IPS DF 4.7 (cell line): ENCODE measurements around the gene JAK2.
"Not testable (repeated sequence)": the region's sequence is repeated elsewhere in the genome, so short reads cannot be mapped to it uniquely, and the experiment has no call there.

ENCODE experiments used
- DNase-seq: peaks from one replicate; pipeline ENCODE4 v3.0.0-alpha.2; 2013; ENCODE audit warnings: low spot score; ENCODE audit errors: extremely low read depth

JAK2 gene

DNA sequence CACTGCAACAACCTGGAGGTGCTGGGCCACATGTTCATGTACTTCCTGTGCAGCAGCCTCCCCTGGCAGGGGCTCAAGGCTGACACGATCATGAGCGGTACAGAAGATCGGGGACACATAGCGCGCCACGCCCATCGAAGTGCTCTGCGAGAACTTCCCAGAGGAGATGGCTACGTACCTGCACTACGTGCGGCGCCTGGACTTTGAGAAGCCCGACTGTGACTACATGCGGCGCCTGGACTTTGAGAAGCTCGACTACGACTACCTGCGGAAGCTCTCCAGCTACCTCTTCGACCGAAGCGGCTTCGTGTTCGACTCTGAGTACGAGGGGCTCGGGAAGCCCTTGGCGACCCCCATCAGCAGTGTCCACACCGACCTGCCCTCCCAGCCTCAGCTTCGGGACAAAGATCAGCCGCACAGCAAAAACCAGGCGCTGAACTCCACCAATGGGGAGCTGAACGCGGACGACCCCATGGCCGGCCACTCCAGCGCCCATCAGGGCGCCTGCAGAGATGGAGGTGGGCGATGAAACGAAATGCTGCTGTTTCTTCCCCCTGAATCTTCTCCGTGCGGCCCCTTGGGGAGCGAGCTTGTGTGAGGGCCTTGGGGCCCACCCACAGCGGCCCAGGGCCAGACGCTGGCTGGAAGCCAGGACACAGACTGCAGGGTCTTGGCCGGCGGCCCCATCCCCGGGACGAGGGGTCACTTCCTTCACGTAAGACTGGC is 56.5 kb downstream of the JAK2 start:
- DNase-seq, result no peak

DNA sequence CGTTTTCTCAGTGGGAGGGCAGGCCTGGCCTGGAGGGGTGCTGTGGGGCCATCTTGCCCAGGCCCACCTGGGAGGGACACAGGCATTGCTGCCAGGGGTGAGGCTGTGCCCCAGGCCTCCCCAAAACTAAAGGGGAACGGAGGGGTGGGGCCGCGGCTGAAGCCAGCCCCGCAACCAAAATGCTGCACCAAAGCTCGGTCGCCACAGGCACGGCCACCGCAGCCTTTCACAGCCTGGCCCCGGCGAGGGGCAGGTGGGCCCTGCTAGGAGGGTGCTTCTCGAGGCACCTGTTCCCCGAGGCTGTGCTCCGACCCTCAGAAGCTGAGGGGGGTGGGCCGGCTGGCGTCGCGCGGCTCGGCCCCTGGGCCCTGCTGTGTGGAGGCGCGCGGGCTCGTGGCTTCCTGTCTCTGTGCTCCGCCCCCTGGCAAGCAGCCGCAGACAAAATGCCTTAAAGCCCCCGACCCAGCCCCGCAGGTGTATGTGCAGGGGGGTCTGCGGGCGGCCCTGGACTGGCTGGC is 57.6 kb downstream of the JAK2 start:
- DNase-seq, result no peak

GRCh38 chr9:5043381-5043780 is 58.3 kb downstream of the JAK2 start:
- DNase-seq, result no peak

DNA sequence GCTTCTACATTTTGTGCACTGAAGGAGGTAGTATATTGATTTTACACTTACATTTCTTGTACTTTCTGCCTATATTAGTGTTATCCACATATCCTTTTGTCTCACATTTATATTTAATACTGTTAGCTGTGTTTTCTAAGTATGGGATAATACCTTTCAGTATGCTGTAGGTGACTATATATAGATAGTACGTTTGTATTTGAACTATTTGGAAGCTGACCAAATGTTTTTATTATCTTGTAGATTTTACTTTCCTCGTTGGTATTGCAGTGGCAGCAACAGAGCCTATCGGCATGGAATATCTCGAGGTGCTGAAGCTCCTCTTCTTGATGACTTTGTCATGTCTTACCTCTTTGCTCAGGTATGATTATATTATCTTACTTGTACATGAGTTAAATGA is 59.1 kb downstream of the JAK2 start:
- no peak for DNase-seq

- DNase-seq, result no peak
Observed at GRCh38 chr9:5052838-5053237, 67.8 kb downstream of the JAK2 start.

GRCh38 chr9:5062631-5063030 is 77.6 kb downstream of the JAK2 start:
- no peak for DNase-seq

- no peak for DNase-seq
Observed at GRCh38 chr9:5072871-5073270, 87.8 kb downstream of the JAK2 start.

- DNase-seq, result no peak
Observed at GRCh38 chr9:5073701-5074100, 88.6 kb downstream of the JAK2 start.

- no peak for DNase-seq
Observed at GRCh38 chr9:5085993-5086392, 100.9 kb downstream of the JAK2 start.

GRCh38 chr9:5089737-5090136 is 104.7 kb downstream of the JAK2 start:
- DNase-seq, result no peak

DNA sequence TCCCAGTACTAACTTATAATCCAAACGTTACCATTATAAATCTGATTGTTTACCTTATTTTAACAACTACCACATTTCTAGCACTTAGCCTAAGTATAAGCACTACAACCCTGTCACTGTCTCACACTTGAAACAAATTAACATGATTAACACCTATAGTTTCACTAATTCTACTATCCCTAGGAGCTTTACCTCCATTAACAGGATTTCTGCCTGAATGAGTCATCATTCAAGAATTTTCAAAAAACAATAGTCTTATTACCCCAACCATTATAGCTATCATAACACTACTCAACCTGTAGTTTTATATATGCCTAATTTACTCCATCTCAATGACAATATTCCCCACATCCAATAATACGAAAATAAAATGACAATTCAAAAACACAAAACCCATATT is 110.7 kb downstream of the JAK2 start:
- peak; percentile 9 for DNase-seq

- no peak for DNase-seq
Observed at GRCh38 chr9:5099466-5099865, 114.4 kb downstream of the JAK2 start.

- not testable (repeated sequence) for DNase-seq
Observed at GRCh38 chr9:5101127-5101526, 116.1 kb downstream of the JAK2 start.

- DNase-seq, result not testable (repeated sequence)
Observed at GRCh38 chr9:5106517-5106916, 121.4 kb downstream of the JAK2 start.

GRCh38 chr9:5110867-5111681 is 126.0 kb downstream of the JAK2 start:
- no peak for DNase-seq

- DNase-seq, result no peak
Observed at GRCh38 chr9:5111696-5112095, 126.6 kb downstream of the JAK2 start.

- DNase-seq, result no peak
Observed at GRCh38 chr9:5112109-5112592, 127.1 kb downstream of the JAK2 start.

GRCh38 chr9:5112646-5113045 is 127.6 kb downstream of the JAK2 start:
- no peak for DNase-seq

DNA sequence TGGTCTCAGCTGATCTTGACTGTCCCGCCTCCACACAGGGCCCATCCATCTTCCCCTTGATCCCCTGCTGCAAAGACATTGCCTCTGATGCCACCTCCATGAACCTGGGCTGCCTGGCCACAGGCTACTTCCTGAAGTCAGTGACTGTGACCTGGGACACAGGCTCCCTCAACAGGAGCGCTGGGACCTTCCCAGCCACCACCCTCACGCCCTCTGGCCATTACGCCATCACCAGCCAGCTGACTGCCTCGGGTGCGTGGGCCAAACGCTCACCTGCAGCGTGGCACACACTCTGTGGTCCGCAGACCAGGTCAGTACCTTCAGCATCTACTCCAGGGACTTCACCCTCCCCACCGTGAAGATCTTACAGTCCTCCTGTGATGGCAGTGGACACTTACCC is 128.5 kb downstream of the JAK2 start:
- no peak for DNase-seq

GRCh38 chr9:5113994-5114748 is 129.1 kb downstream of the JAK2 start:
- no peak for DNase-seq

DNA sequence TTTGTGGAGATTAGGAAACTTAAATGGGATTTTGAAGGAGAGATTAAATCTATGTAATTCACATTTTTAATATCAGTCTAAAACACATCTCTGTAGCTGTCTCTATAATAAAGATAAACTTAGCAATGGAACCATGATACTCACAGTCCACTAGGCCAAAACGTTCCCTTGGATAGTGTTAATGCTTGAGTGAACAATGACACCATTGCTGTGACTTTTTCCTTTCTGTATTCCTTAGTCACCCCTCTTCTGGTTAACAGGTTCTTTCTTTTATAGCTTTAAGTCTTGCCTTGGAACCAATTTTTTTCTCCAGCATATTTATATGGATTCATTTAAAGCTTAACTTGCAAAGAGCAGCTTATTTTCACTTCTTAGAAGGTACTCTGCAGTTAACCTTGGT is 137.0 kb downstream of the JAK2 start:
- DNase-seq, result no peak

DNA sequence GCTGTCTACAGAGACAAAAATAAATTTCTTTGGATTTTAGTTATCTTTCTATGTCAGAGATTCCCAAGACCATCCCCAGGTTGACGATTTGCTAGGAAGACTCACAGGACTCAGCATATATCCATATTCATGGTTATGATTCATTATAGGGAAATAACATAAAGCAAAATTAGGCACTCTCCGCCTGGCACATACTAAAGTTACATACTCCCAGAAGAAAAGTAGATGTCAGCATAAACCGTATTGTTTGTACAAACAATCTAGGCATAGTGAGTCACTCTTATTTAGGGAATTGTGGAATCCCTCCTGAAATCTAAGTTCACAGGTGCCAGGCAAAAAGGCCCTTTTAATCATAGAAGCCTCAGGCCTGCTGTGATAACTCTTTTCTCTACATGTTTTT is 137.4 kb downstream of the JAK2 start:
- no peak for DNase-seq
